OCI-LY3 (cell line): ENCODE results near the gene CFAP92.

ENCODE experiments used
- EZH2phosphoT487 ChIP-seq: fragments of 200-600 bp; shearing (Covaris generic); IDR thresholded peaks from 2 replicates; pipeline ENCODE4 v1.6.1; 2018; ENCODE audit warnings: antibody characterized with exemption, mixed run types, low read depth
- TF ChIP-seq, protein P1 (sequence below): fragments of 200-600, 300-600 bp; sonication (generic); IDR thresholded peaks from 2 replicates; pipeline ENCODE4 v1.5.1; 2014; ENCODE audit warnings: antibody characterized with exemption, low read length, low read depth

DNA sequence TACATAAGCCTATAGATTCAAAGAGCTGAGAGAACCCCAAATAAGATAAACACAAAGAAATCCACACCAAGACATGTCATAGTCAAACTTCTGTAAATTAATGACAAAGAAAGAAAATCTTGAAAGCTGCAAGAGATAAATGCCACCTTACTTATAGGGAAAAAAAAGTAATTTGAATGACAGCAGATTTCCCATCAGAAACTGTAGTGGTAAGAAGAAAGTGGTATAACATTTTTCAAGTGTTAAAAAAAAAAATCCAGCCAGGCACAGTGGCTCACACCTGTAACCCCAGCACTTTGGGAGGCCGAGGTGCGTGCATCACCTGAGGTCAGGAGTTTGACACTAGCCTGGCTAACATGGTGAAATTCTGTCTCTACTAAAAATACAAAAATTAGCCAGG lies 37.4 kb downstream of the CFAP92 start:
- TF ChIP-seq, protein P1, sequence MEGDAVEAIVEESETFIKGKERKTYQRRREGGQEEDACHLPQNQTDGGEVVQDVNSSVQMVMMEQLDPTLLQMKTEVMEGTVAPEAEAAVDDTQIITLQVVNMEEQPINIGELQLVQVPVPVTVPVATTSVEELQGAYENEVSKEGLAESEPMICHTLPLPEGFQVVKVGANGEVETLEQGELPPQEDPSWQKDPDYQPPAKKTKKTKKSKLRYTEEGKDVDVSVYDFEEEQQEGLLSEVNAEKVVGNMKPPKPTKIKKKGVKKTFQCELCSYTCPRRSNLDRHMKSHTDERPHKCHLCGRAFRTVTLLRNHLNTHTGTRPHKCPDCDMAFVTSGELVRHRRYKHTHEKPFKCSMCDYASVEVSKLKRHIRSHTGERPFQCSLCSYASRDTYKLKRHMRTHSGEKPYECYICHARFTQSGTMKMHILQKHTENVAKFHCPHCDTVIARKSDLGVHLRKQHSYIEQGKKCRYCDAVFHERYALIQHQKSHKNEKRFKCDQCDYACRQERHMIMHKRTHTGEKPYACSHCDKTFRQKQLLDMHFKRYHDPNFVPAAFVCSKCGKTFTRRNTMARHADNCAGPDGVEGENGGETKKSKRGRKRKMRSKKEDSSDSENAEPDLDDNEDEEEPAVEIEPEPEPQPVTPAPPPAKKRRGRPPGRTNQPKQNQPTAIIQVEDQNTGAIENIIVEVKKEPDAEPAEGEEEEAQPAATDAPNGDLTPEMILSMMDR, result no peak
- no peak for TF ChIP-seq EZH2phosphoT487
